ENCODE results near the gene HSPA14.

DNA sequence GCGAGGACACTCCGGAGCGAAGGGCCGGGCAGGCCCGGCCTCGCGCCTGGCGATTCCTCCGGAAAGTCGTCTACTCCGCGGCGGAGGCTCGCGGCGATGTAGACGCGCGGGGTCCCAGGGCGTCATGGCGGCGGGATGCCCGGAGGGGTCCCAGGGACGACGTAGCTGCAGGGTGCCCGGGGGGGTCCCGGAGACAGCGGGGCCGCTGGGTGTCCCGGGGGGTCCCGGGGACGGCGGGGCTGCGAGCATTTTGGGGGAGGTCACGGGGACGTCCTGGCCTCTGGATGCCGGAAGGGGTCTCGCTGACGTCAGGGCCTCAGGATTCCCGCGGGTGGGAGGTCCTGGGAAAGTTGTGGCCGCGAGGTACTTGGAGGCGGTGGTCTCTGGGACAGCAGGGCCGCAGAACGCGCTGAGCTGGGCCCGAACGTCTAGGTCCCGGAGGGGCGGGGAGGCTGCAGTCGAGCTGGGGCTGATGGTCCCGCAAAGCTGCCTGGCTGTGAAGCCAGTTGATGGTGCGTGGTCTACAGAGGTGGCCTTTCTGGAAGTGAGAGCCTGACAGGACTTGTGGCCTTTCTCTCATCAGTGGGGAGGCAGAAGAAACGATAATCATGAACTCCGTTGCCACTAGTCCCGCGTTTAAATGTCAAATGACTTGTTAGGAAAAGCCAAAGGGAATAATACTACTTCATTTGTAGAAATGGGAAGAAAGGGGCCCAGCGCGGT lies 637 bp downstream of the HSPA14 start:
- TF ChIP-seq, protein P1, sequence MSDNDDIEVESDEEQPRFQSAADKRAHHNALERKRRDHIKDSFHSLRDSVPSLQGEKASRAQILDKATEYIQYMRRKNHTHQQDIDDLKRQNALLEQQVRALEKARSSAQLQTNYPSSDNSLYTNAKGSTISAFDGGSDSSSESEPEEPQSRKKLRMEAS (IDR thresholded peaks at IDR 0.05) = no peak
- TF ChIP-seq, protein P2, sequence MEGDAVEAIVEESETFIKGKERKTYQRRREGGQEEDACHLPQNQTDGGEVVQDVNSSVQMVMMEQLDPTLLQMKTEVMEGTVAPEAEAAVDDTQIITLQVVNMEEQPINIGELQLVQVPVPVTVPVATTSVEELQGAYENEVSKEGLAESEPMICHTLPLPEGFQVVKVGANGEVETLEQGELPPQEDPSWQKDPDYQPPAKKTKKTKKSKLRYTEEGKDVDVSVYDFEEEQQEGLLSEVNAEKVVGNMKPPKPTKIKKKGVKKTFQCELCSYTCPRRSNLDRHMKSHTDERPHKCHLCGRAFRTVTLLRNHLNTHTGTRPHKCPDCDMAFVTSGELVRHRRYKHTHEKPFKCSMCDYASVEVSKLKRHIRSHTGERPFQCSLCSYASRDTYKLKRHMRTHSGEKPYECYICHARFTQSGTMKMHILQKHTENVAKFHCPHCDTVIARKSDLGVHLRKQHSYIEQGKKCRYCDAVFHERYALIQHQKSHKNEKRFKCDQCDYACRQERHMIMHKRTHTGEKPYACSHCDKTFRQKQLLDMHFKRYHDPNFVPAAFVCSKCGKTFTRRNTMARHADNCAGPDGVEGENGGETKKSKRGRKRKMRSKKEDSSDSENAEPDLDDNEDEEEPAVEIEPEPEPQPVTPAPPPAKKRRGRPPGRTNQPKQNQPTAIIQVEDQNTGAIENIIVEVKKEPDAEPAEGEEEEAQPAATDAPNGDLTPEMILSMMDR (IDR thresholded peaks at IDR 0.05; ENCODE audit: low read depth, low read length, missing input control) = no peak
- TF ChIP-seq SP1 (IDR thresholded peaks at IDR 0.05) (no peak), EGR1 (IDR thresholded peaks at IDR 0.05; ENCODE audit: low read depth in 2 of 2) (no peak), GABPA (IDR thresholded peaks at IDR 0.05 in 1 of 2, conservative IDR thresholded peaks at IDR 0.05 in 1 of 2) (no peak), JUND (IDR thresholded peaks at IDR 0.05) (no peak), YY1 (IDR thresholded peaks at IDR 0.05) (no peak), RAD21 (IDR thresholded peaks at IDR 0.05) (no peak), RXRA (IDR thresholded peaks at IDR 0.05) (no peak), TAF1 (conservative IDR thresholded peaks at IDR 0.05) (no peak)
- TF ChIP-seq, protein P3, sequence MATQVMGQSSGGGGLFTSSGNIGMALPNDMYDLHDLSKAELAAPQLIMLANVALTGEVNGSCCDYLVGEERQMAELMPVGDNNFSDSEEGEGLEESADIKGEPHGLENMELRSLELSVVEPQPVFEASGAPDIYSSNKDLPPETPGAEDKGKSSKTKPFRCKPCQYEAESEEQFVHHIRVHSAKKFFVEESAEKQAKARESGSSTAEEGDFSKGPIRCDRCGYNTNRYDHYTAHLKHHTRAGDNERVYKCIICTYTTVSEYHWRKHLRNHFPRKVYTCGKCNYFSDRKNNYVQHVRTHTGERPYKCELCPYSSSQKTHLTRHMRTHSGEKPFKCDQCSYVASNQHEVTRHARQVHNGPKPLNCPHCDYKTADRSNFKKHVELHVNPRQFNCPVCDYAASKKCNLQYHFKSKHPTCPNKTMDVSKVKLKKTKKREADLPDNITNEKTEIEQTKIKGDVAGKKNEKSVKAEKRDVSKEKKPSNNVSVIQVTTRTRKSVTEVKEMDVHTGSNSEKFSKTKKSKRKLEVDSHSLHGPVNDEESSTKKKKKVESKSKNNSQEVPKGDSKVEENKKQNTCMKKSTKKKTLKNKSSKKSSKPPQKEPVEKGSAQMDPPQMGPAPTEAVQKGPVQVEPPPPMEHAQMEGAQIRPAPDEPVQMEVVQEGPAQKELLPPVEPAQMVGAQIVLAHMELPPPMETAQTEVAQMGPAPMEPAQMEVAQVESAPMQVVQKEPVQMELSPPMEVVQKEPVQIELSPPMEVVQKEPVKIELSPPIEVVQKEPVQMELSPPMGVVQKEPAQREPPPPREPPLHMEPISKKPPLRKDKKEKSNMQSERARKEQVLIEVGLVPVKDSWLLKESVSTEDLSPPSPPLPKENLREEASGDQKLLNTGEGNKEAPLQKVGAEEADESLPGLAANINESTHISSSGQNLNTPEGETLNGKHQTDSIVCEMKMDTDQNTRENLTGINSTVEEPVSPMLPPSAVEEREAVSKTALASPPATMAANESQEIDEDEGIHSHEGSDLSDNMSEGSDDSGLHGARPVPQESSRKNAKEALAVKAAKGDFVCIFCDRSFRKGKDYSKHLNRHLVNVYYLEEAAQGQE (IDR thresholded peaks at IDR 0.05) = no peak
- TF ChIP-seq, protein P4, sequence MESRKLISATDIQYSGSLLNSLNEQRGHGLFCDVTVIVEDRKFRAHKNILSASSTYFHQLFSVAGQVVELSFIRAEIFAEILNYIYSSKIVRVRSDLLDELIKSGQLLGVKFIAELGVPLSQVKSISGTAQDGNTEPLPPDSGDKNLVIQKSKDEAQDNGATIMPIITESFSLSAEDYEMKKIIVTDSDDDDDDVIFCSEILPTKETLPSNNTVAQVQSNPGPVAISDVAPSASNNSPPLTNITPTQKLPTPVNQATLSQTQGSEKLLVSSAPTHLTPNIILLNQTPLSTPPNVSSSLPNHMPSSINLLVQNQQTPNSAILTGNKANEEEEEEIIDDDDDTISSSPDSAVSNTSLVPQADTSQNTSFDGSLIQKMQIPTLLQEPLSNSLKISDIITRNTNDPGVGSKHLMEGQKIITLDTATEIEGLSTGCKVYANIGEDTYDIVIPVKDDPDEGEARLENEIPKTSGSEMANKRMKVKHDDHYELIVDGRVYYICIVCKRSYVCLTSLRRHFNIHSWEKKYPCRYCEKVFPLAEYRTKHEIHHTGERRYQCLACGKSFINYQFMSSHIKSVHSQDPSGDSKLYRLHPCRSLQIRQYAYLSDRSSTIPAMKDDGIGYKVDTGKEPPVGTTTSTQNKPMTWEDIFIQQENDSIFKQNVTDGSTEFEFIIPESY (IDR thresholded peaks at IDR 0.05) = no peak
- TF ChIP-seq, protein P5, sequence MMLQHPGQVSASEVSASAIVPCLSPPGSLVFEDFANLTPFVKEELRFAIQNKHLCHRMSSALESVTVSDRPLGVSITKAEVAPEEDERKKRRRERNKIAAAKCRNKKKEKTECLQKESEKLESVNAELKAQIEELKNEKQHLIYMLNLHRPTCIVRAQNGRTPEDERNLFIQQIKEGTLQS (IDR thresholded peaks at IDR 0.05) = no peak
